GM18498 (cell line): ENCODE measurements around the gene PIK3C2G.

ENCODE experiments used
- ATAC-seq: cut with Tn5 transposase; IDR thresholded peaks from one replicate; pipeline ENCODE4 v1.9.1; 2021; ENCODE audit warnings: mild to moderate bottlenecking, moderate library complexity; ENCODE audit not compliant: unreplicated experiment

The PIK3C2G gene

DNA sequence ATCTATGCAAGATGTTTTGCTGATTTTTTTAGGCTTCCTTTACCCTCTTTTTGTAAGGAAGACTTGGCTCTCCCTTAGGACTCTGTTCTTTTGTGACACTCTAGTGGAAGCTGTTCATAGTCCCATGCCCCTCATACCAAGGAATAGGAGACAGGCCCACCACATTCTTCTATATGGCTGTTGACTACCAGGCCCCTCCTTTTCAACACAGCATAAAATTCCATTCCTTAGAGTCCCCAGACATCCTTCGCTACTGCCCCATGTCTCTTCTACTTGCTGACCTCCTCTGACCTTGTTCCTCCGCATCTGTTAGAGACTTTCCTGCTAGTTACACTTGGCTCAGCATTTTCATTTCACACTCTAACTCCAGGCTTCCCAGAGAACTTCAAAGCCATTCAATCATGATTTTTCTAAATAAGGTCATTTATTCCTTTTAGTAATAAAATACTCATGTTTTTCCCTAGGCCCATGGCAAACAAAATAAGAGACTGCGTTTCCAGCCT lies 9.7 kb downstream of the PIK3C2G start:
- no peak for ATAC-seq

DNA sequence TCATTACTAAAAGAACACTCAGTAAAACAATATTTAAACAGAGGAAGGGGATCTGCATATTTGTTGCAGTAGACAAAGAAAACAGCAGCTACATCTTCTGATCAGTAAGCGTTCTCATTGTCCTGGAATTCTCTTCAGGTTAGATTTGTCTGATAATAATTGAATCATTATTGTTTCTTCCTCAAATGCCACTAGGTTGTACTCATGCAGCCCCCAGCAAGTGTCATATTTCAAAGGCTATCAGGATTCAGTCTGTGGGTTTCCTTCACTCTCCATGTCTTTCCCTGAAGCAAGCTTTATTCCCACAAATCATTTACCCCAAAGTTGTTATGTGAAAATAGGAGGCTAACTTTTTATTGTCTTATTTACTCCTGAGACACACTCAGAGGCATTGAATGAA lies 14.7 kb downstream of the PIK3C2G start:
- ATAC-seq = no peak

DNA sequence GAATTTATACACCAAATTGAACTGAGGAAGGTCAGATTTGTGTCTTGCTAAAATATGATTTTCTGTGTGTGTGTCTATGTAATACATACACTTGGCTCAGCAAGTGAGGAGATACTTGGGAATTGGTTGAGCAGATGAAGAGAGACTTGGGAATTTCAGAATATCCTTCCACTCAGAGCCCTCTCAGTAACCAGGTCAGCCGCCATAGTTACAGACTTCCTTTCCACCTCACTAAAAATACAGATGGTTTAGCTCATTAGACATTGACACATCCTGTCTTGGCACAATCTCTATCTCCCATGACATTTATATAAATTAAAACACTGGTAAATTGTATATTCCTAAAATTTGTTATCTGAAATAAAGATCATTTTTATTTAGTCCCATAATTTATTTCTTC lies 15.9 kb downstream of the PIK3C2G start:
- ATAC-seq = no peak

DNA sequence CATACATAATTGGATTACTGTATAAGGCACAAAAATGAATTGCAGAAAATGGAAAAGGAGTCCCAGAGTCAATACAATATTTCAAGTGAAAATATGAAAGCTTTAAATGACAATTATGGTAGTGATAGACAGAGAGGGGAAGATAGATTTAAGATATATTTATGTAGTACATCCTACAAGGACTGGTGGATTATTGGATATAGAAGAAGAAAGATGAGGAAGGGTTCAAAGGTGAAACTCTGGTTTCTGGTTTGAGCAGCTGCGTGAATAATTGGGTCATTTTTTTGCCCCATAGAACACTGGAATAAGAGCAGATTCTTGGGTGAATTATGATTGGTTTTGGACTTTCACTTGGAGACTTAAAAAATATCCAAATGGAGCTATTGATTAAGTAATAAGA lies 19.4 kb downstream of the PIK3C2G start:
- ATAC-seq = no peak

DNA sequence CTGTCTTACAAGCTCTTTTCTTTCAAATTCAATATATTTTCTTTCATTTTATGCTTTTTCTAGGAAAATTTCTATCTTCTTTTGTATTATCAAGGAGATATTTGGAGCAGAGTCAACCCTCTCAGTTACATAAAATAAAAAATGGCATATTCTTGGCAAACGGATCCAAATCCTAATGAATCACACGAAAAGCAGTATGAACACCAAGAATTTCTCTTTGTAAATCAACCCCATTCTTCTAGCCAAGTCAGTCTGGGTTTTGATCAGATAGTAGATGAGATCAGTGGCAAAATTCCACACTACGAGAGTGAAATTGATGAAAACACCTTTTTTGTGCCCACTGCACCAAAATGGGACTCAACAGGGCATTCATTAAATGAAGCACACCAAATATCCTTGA lies 20.6 kb downstream of the PIK3C2G start:
- ATAC-seq = no peak

DNA sequence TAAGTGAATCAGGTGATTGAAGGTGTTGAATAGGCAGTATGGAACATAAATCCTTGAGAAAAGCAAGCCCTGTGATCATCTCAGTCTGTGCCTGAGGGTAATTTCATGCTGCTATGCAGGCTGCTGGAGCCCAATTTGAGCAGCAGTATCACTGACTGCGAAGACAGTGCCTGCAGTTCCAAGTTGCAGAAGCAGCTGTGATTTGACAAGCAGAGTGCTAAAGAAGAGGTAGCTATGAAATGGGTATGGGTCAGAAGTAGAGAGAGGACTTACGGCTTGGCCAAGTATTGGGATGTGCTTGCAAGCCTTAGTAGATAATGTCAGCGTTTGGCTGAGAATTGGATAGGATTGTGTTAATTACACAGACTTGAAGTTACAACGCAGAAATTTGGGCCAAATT lies 22.5 kb downstream of the PIK3C2G start:
- no peak for ATAC-seq

DNA sequence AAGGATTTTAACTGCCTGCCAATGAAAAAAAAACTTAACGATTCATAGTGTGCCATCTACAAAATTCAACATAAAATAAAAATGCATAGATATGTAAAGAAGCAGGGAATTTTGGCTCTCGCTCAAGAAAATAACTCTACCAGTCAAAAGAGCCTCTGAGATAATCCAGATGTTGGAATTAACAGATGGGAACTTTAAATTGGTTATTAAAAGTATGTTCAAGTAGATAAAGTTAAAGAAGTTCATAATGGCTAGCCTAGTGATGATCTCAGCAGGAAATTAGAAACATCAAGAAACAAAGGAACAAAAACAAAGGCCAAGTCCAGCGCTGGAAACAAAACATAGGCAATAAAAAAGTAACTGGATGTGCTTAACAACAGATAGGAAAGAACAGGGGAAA lies 23.1 kb downstream of the PIK3C2G start:
- ATAC-seq = no peak

DNA sequence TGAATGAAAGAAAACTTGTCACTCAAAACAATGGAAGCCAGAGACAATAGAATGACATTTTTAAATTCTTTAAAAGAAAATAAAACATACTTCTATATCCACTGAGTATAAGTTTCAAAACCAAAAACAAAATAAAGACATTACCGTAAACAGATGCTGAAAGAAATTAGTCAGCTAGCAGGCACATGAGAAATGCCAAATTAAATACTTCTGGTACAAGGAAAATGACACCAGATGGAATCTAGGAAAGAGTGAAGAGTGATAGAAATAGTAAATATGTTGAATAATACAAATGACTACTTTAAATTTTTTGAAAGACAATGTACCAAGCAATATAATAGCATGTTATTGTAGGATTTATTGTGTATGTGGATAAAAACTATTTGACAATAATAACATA lies 23.8 kb downstream of the PIK3C2G start:
- ATAC-seq = no peak

DNA sequence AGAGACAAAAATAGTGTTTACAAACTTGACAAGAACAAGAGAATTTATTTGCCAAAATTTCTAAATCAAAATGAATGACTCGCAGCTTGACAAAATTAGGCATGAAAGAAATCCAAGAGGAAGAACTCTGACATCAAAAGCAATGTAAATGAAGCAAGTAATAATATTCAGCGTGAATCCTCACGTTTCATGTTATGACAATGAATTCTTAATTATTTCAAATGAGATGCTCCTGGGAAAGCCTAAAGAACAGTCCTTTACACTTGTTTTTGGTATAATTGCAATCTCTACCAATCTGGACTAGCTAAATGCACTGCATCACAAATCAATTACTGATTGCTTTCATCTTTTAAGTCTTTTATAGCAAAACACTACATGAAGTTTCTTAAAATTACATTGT lies 29.1 kb downstream of the PIK3C2G start:
- no peak for ATAC-seq

DNA sequence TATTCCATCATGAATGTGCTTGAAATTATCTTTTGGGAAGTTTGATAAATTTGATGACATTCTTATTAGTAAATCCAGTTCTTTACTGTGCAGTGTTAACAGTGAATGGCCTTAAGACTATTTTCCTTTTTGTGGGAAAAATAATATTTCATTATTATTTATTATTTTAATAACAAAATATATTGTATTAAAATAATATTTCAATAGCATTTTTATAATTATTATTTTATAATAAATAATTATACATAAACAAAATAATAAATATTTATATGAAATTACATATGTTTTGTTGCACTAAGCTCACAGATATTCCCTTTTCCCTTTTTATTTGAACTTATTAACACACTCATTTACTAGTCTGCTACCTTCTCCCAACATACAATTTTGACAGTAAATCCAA lies 33.6 kb downstream of the PIK3C2G start:
- no peak for ATAC-seq

DNA sequence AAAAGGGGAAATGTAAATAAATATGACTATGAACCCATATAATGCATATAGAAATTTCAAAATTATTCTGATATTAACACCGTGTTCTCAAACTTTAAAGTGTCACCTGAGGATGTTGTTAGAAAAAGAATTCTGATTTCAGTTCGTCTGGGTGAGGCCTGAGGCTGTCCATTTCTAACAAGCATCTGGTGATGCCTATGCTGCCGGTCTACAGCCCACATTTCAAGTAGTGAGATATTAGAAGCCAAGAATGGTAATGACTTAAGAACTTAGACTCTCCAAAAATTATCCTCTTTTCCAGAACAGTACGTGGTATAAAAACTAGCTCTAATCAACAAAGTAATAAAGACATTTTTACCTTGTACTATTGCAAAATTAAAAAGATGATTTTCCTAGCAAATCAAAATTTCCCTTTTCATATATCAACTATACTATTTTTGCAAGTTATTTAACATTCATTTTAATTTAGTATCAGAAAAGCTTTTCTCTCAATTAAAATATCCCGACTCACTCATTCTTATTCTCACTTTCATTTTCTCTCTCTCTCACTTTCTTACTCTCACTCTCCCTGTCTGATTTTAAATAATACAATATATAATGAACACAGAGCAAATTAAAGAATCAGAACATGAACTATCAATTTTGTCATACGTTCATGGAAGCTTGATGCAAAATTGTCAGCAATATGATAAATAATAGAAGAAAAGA lies 35.0 kb downstream of the PIK3C2G start:
- ATAC-seq = no peak

DNA sequence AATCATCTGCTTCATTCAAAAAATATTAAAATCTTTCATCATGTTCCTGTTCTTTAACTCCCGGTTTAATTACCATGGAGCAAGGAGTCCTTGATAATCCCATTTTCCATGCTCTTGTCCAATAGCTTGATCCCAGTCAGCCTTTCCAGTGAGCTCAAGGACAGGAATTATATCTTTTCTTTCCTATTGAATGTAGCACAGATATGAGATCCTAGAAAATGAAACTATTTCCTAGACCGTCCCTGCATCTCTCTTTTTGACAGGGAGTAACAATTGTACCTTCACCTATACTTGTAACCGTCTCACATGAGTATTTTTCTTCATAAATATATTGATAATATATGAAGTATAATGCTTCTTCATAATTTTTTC lies 35.6 kb downstream of the PIK3C2G start:
- ATAC-seq = no peak

DNA sequence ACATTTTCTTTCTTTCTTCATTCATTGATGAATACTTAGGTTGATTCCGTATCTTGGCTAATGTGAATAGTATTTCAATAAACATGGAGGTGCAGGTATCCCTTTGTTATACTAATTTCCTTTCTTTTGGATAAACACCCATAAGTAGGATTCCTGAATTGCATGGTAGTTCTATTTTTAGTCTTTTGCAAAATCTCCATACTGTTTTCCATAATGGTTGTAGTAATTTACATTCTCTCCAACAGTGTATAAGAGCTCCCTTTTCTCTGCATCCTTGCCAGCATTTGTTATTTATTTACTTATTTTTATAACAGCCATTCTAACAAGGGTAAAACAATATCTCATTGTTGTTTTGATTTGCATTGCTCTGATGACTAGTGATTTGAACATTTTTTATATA lies 36.6 kb downstream of the PIK3C2G start:
- no peak for ATAC-seq

DNA sequence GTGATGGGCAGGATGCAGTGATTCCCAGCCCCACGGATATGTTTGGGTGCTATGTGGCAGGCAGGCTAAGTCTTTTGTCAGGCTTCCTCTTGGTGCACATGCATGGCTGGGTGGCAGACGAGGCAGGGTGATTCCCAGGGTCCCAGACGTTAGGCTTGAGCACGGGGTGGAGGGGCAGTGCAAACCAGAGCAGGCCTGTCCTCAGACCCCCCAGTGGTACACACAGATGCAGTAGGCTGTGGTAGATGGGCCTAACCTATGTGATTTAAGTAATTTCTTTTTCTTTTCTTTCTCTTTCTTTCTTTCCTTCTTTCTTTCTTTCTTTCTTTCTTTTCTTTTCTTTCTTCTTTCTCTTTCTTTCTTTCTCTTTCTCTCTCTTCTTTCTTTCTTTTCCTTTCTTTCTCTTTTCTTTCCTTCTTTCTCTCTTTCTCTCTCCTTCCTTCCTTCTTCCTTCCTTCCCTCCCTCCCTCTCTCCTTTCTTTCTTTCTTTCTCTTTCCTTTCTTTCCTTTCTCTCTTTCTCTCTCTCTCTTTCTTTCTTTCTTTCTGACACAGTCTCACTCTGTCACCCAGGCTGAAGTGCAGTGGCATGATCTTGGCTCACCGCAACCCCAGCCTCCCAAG lies 41.6 kb downstream of the PIK3C2G start:
- ATAC-seq = no peak

DNA sequence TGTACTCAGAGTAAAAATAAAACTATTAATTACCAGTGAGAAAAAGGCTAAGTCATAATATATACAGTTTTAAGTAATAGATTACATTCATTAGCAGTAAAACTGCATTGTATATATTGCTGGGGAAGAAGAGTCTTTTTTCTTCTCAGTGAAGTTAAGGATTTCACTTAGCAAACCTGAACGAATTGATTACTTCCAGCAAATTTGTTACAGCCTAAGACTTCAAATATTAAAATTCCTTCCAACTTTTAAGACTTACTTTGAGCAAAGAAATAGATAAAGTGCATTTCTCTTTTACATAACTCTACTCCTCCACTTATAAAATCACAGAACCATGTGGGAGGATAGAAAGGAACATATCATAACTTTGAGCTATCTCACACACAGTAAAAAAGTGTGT lies 43.3 kb downstream of the PIK3C2G start:
- no peak for ATAC-seq

DNA sequence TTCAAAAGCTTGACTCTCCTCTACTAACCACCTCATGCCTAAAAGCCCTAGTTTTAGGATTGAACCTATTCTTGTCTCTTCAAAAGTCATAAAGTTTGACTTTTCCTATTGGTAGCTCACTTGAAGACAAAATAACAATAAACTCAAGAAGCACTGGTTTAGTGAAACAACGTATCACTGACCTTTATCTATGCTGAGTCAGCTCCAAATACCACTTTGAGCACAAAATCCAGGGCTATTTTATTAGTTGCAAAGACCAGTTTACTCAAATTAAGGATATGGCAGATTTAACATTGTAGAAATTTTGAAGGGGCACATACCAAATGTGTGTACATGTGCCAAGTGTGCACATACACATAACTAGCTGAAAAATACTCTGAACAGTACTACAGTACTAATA lies 45.0 kb downstream of the PIK3C2G start:
- no peak for ATAC-seq

DNA sequence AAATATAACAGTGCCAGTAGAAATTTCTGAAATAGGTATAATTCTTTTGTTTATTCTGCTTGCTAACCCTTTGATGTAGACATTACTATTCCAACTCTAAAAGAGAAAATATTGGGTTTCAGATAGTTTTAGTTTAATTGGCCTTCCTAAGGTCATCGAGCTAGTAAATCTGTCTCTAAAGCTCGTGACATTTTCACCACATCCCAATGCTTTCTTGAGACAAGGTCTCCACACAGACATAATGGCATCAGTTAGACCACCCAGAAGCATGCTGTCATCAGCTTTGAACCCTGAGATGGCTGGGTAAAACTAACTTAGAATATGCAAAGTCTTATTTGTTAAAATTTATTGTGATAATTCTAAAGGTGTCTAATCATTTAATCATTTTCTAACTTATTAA lies 52.0 kb downstream of the PIK3C2G start:
- no peak for ATAC-seq

DNA sequence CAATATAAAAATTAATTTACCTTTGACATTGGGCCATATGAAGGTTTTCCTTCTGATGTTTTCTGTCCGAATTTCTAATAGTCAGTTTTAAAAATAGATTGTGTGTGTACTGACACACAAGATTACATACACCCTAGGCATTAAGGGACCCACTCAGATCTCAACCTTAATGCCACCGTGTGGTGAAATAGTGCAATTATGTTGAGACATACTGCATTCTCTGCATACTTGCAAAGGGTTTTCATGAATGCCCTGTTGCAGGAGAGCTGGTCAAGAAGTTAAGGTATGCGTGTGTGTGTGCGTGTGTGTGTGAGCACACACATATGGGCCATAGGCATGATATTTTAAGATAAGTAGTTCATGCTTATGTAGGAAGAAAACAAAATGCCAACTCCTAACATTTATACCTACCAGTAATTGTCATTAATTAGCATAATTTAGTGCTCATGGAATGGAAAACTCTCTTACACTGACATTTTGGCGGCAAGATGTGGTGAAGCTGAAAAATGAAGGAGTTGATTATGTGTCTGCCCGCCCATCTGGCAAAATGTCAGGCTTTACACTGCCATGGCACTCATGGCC lies 58.8 kb downstream of the PIK3C2G start:
- ATAC-seq = no peak

DNA sequence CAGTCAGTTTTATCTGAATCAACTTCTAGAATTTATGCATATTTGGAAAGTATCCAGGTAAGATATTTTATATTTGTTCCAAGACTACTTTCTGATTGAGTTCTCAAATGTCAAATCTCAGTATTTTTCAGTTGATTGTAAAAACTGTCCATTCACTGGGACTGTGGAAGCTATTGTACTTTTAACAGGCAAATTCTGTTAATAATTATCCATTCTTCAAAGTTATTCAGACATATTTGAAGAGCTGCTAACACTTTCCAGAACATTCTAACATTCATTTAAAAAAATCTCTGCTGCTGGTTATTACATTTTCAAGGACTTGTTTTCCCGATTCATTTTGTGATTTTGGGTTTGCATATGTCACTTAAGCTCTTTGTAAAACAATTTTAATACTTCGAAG lies 59.7 kb downstream of the PIK3C2G start:
- ATAC-seq = no peak

DNA sequence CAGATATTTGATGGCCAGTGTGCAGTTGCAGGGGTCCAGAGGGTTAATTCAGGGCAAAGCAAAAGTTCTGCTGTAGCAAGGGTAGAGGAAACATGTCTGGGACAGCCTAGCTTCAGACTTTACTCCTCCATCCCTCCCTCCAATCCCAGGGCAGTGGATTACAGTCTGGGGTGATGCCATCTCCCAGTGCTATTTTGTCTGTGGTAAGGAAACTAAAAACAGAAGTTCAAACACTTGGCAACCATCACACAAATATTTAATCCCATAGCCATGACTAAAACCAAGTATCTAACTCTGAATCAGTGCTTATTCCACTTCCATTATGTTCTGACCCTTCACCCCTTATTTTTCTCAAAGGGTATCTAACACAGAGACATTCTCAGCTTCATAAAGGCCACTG lies 61.8 kb downstream of the PIK3C2G start:
- no peak for ATAC-seq

DNA sequence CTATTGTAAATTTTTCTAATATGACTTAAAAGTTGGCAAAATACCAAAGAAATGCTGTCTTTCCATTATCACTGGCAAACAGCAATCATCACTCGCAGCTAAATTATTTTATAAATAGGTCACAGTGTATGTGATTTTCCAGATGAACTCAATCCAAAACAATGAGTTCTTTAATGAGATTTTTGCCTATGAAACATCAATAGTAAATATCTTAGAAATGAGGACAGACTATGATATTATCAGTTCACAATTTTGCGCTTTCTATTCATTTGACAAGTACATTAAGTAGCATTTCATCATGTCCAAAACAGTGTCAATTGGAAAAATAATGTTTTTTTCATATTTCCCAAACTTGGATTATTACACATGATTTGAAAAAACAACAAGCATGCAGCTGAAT lies 65.7 kb downstream of the PIK3C2G start:
- ATAC-seq = no peak

DNA sequence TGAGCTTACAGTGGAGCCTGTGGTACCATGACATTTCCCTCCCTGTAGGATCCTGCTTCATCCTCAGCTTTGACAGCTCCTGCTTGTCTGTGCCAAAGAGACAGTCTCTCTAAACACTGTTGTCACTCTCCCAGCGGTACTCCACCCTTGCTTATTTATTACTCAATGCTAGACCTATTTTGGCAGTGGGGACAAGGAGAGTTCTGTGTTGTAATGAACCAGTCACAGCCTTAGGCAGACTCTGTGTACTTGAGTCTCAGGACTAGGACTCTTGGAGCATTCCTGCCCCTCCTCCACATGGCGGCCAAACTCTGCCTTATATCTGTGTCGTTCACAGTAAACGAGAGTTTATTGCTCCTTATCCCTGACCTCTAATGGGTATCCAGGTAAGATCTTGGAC lies 70.9 kb downstream of the PIK3C2G start:
- ATAC-seq = no peak

DNA sequence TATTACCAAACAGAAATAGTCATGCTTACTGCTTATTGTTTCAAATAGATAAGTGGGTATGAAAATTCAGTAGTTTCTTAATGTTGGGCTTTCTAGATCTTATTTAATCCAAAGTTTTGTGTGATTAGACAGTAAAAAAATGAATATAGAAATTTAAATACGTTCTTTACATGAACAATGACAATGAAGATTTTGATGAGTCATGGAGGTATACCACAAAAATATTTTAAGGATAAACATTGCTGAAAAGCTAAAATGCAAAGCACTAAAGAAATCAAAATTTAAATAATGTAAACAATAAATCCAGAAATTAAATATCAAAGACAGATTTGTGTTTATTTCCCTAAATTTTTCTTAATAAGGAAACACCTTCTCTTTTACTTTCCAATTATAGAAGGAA lies 78.3 kb downstream of the PIK3C2G start:
- no peak for ATAC-seq
